CD4-positive, alpha-beta memory T cell (primary cell): ENCODE data around the gene AP1S2. TPM values are rescaled to one million over a fixed set of nuclear protein-coding genes. Genes with fewer than 3 reads are reported as not detected.

ENCODE experiments used
- CTCF ChIA-PET: fragments of 350-600 bp; sonication (Branson Sonifier 250); formaldehyde crosslinking; loops from one replicate; lab custom pipeline; 2021; ENCODE audit warnings: inconsistent platforms; ENCODE audit not compliant: partially characterized antibody; lab: Charles Lee
- POLR2A ChIA-PET: fragments of 350-600 bp; sonication (Branson Sonifier 250); formaldehyde crosslinking; loops from one replicate; lab custom pipeline; 2021; ENCODE audit not compliant: partially characterized antibody; lab: Charles Lee
- DNase-seq, 5 donors: peaks; one replicate each; pipeline versions ENCODE4 v3.0.0 to v3.0.0-alpha.2; 2020 to 2022; ENCODE audit warnings: mixed read lengths in 1 of 5
- H3K27ac ChIP-seq: one replicate; pipeline ENCODE4 v1.7.0; 2013; ENCODE audit warnings: low read depth, low read length
- H3K27me3 ChIP-seq: 2 replicates; pipeline ENCODE4 v1.7.0; 2013; ENCODE audit warnings: mild to moderate bottlenecking, low read length, moderate library complexity; ENCODE audit not compliant: insufficient read depth
- H3K36me3 ChIP-seq: 2 replicates; pipeline ENCODE4 v1.7.0; 2013; ENCODE audit warnings: mild to moderate bottlenecking, low read length, moderate library complexity; ENCODE audit not compliant: insufficient read depth
- H3K4me1 ChIP-seq: 2 replicates; pipeline ENCODE4 v1.7.0; 2013; ENCODE audit warnings: mild to moderate bottlenecking, low read length, moderate library complexity; ENCODE audit not compliant: insufficient read depth
- H3K4me3 ChIP-seq, 2 donors: one replicate each; pipeline ENCODE4 v1.7.0; 2013; ENCODE audit warnings: low read length in 2 of 2, mild to moderate bottlenecking in 1 of 2
- H3K9me3 ChIP-seq, 2 donors: one replicate each; pipeline ENCODE4 v1.7.0; 2013; ENCODE audit warnings: low read length in 2 of 2, control low read depth in 1 of 2; ENCODE audit not compliant: control insufficient read depth in 1 of 2
- H3K27ac Mint-ChIP-seq, 7 donors: one replicate each; pipeline ENCODE4 v1.8.0; 2020 to 2021; ENCODE audit warnings: mixed read lengths in 7 of 7, mild to moderate bottlenecking in 6 of 7, inconsistent platforms in 3 of 7, moderate library complexity in 3 of 7
- H3K27me3 Mint-ChIP-seq, 2 donors: one replicate each; pipeline ENCODE4 v1.8.0; 2020 to 2021; ENCODE audit warnings: mixed read lengths in 2 of 2
- H3K36me3 Mint-ChIP-seq, 2 donors: one replicate each; pipeline ENCODE4 v1.8.0; 2020 to 2021; ENCODE audit warnings: mixed read lengths in 2 of 2, inconsistent platforms in 1 of 2, mild to moderate bottlenecking in 1 of 2
- H3K4me1 Mint-ChIP-seq, 4 donors: one replicate each; pipeline ENCODE4 v1.8.0; 2020 to 2021; ENCODE audit warnings: mixed read lengths in 4 of 4, mild to moderate bottlenecking in 1 of 4
- H3K4me3 Mint-ChIP-seq, 8 donors: one replicate each; pipeline ENCODE4 v1.8.0; 2020 to 2021; ENCODE audit warnings: mixed read lengths in 8 of 8, mild to moderate bottlenecking in 7 of 8, moderate library complexity in 6 of 8, inconsistent platforms in 3 of 8
- H3K9me3 Mint-ChIP-seq, 8 donors: one replicate each; pipeline ENCODE4 v1.8.0; 2020 to 2021; ENCODE audit warnings: mixed read lengths in 8 of 8, mild to moderate bottlenecking in 5 of 8, inconsistent platforms in 3 of 8, moderate library complexity in 1 of 8
- intact Hi-C: fragments of 100-400 bp; cut with micrococcal nuclease; formaldehyde crosslinking; loops from one replicate; pipeline ENCODE4 v1.15.1; 2023
- polyA plus RNA-seq, 2 donors: library from polyadenylated mRNA; unstranded; fragments of 300-500 nt; fragmentation: Illumina TruSeq; gene quantifications; one replicate each; pipeline ENCODE4 v1.2.3, GENCODE V29; 2021
- total RNA-seq, 2 experiments: library from RNA; stranded (reverse); gene quantifications; one replicate each; pipeline ENCODE4 v1.2.3, GENCODE V29; 2021

AP1S2 gene
- total and polyA plus RNA-seq, 4 experiments from 2014 or later: 23.9 to 83.9 (median 45.3) TPM

DNA sequence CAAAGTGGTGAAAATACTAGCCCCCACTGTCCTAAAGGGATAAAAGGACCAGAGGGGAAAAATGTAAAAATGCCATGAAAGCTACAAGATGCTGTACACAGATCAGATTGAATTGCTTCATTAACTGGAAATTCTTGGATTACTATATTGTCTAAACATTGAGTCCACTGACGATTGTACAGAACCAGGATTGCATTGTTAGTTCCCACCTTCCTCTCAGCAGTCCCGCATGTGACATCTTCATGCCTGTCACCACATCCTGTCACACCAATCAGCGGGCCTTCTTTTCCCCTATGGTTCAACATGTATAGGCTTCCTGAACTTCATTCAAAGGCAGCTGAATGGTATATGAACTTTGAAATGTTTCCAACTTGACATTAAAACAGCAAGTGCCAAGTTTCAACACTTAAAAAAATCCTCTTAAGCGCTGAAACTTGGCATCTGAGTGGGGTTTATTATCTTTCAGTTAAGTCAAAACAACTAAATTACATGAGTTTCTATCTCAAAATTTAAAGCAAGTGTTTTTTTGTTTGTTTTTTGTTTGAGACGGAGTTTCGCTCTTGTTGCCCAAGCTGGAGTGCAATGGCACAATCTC lies 39.7 kb downstream of the AP1S2 start:
- Mint-ChIP-seq H3K4me1 (peaks cover 22 to 36% (median 30%) of the 10 kb centered on the region in 4 donors), H3K36me3 (peaks cover 39 to 44% of the 10 kb centered on the region in 2 donors), H3K27ac (peak overlapping the region in 6 of 7 donors; percentile 3 to 71 (median 18)), H3K27me3 (no peaks in the 10 kb centered on the region), H3K4me3 (no peak overlapping the region), H3K9me3 (peaks cover 0 to 2% (median 0%) of the 10 kb centered on the region in 8 donors)
- Histone ChIP-seq H3K27me3 (no peaks in the 10 kb centered on the region), H3K4me3 (no peak overlapping the region), H3K4me1 (peaks cover 33% of the 10 kb centered on the region), H3K27ac (no peak overlapping the region), H3K9me3 (no peaks in the 10 kb centered on the region), H3K36me3 (peaks cover 11% of the 10 kb centered on the region)
- intact Hi-C loops: no loop called here
- no peak for DNase-seq
- CTCF ChIA-PET: interaction anchor here (1.1 to 1.5 kb wide), 4 partner anchors 24 to 882 kb away, joined by 3 to 8 read pairs (median 4); partner anchors contain the start of gene ZRSR2
- POLR2A ChIA-PET: interaction anchor here (2.2 to 2.4 kb wide), 2 partner anchors 25 to 40 kb away, joined by 7 to 12 read pairs; partner anchors contain the start of genes AP1S2 and ZRSR2

DNA sequence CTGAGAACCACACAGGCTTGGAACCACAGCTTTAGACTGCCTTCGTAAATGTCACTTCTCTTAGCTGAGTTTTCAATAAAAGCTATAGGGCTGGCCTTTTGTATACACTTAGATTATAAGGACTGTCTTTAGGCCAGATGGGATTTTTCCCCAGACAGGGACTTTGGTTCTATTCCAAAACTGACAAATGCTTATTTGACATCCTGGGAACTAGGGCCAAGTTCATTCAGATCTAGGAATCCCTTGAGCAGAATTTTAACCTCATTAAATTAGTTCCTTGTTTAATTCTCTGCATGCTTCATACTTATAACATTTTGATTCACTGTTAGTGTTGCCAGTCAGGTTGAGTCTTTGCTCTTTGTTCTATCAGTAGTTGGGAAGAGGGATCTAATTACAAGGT lies 41.2 kb downstream of the AP1S2 start:
- DNase-seq: no peak
- intact Hi-C loops: no loop called here
- Histone ChIP-seq H3K4me1 (peaks cover 33% of the 10 kb centered on the region), H3K4me3 (no peak overlapping the region), H3K36me3 (peaks cover 10% of the 10 kb centered on the region), H3K9me3 (no peaks in the 10 kb centered on the region), H3K27ac (no peak overlapping the region), H3K27me3 (no peaks in the 10 kb centered on the region)
- POLR2A ChIA-PET: interaction anchor here (2.4 kb wide), 1 partner anchor 42 kb away, joined by 7 read pairs; the partner anchor contains the start of gene AP1S2
- CTCF ChIA-PET: interaction anchor here (0.7 kb wide), 1 partner anchor 444 kb away, joined by 3 read pairs; no protein-coding TSS in a partner anchor
- peaks cover 44 to 56% of the 10 kb centered on the region in 2 donors for H3K36me3 Mint-ChIP-seq
- H3K9me3 Mint-ChIP-seq: peaks cover 0 to 2% (median 0%) of the 10 kb centered on the region in 8 donors
- no peaks in the 10 kb centered on the region for H3K27me3 Mint-ChIP-seq
- H3K4me3 Mint-ChIP-seq: no peak overlapping the region
- H3K4me1 Mint-ChIP-seq: peaks cover 22 to 36% (median 30%) of the 10 kb centered on the region in 4 donors
- peak overlapping the region in 1 of 7 donors; percentile 5 for H3K27ac Mint-ChIP-seq

DNA sequence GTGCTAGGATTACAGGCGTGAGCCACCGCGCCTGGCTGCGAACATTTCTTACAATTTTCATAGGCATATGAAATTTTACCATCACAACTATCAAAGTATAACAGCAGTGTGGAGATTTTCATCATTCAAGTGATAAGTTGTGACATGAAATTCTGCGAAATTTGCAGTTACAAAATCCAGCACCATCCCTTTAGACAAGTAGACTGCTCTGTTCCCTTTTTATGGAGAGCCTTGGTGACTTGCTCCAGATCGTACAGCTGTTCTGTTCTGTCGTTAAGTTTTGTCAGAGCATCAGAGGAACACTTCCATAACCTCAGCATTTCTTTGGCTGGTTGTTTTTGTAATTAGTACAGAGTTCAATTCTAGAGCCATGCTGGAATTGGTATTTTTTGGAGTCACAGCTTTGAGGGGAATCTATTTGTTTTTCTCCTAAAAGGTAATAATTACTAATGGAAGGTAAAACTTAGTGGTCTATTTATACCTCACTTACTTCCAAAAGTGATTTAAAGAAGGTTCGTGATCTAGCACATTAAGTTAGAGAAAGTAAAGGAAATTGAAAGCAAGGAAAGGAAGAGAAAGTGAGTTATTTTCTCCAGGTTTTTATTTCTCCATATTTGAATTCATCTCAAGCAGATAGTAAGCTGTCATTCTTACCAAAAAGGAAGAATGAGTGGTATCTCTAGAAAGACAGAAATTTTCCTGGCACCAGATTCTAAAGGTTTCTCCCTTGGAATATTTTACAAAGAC lies 42.2 kb downstream of the AP1S2 start:
- Mint-ChIP-seq H3K27me3 (no peaks in the 10 kb centered on the region), H3K4me1 (peaks cover 20 to 32% (median 29%) of the 10 kb centered on the region in 4 donors), H3K4me3 (no peak overlapping the region), H3K9me3 (peaks cover 0 to 2% (median 0%) of the 10 kb centered on the region in 8 donors), H3K27ac (peak overlapping the region in 1 of 7 donors; percentile 14), H3K36me3 (peaks cover 48 to 51% of the 10 kb centered on the region in 2 donors)
- Histone ChIP-seq H3K27ac (no peak overlapping the region), H3K36me3 (peaks cover 10% of the 10 kb centered on the region), H3K4me3 (no peak overlapping the region), H3K27me3 (no peaks in the 10 kb centered on the region), H3K4me1 (peaks cover 30% of the 10 kb centered on the region), H3K9me3 (no peaks in the 10 kb centered on the region)
- intact Hi-C loops: no loop called here
- POLR2A ChIA-PET: interaction anchor here (0.6 kb wide), 1 partner anchor 30 kb away, joined by 3 read pairs; no protein-coding TSS in a partner anchor
- CTCF ChIA-PET: no interaction called here
- no peak for DNase-seq

DNA sequence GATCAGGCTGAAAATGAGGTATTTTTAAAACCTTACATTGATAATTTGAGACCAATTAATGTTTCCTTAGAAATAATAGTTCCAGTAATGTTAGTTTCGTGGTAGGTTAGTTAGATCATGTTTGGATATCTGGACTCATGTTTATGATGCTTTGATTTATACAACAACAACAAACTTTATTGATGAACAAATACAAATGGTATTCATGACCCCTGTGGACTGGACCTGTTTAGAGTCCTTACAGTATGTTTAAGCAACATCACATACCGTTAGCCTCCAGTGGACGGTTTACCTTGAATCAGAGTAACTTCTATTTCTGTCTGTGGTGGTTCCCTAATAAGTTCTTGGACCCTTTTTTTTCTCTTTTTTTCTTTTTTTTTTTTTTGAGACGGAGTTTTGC lies 46.4 kb downstream of the AP1S2 start:
- DNase-seq: no peak
- no peak overlapping the region for H3K27ac Mint-ChIP-seq
- peaks cover 47 to 67% of the 10 kb centered on the region in 2 donors for H3K36me3 Mint-ChIP-seq
- no peaks in the 10 kb centered on the region for H3K27me3 ChIP-seq
- H3K4me1 Mint-ChIP-seq: peaks cover 0 to 5% (median 2%) of the 10 kb centered on the region in 4 donors
- H3K9me3 ChIP-seq: no peaks in the 10 kb centered on the region
- ChIA-PET POLR2A (no interaction called here), CTCF (no interaction called here)
- H3K27me3 Mint-ChIP-seq: no peaks in the 10 kb centered on the region
- intact Hi-C loops: no loop called here
- H3K9me3 Mint-ChIP-seq: no peaks in the 10 kb centered on the region
- H3K4me3 ChIP-seq: no peak overlapping the region
- H3K36me3 ChIP-seq: peaks cover 15% of the 10 kb centered on the region
- H3K4me3 Mint-ChIP-seq: no peak overlapping the region
- H3K27ac ChIP-seq: no peak overlapping the region
- no peaks in the 10 kb centered on the region for H3K4me1 ChIP-seq

DNA sequence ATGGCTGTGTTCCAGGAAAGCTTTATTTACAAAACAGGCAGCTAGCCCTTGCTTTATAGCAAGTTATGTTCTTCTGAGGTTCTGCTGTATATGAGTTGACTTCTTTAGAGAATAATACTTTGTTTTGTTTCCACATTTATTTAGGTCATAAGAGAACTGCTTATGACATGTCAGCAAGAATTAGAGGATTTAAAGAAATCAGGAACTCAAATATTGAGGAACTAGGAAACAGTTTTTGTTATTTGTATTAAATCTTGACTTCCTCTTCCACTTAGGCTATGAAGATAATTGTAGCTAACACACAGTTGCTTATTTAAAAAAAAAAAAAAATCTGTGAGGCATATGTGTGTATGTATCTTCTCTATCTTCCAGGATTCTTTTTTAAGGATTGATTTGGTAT lies 50.0 kb downstream of the AP1S2 start:
- DNase-seq: no peak
- POLR2A ChIA-PET: interaction anchor here (1.0 kb wide), 2 partner anchors 13 to 19 kb away, joined by 3 read pairs; no protein-coding TSS in a partner anchor
- no peaks in the 10 kb centered on the region for H3K27me3 Mint-ChIP-seq
- H3K27ac Mint-ChIP-seq: no peak overlapping the region
- H3K9me3 Mint-ChIP-seq: no peaks in the 10 kb centered on the region
- H3K9me3 ChIP-seq: no peaks in the 10 kb centered on the region
- intact Hi-C loops: loop anchor here (5.0 kb wide), 1 partner anchor 37 kb away; no protein-coding TSS in a partner anchor
- H3K27me3 ChIP-seq: no peaks in the 10 kb centered on the region
- CTCF ChIA-PET: interaction anchor here (1.2 kb wide), 1 partner anchor 46 kb away, joined by 3 read pairs; no protein-coding TSS in a partner anchor
- no peak overlapping the region for H3K4me3 Mint-ChIP-seq
- H3K36me3 Mint-ChIP-seq: peaks cover 43 to 44% of the 10 kb centered on the region in 2 donors
- H3K4me1 ChIP-seq: no peaks in the 10 kb centered on the region
- peaks cover 4% of the 10 kb centered on the region for H3K36me3 ChIP-seq
- H3K4me3 ChIP-seq: no peak overlapping the region
- H3K4me1 Mint-ChIP-seq: peaks cover 0 to 3% (median 1%) of the 10 kb centered on the region in 4 donors
- H3K27ac ChIP-seq: no peak overlapping the region

DNA sequence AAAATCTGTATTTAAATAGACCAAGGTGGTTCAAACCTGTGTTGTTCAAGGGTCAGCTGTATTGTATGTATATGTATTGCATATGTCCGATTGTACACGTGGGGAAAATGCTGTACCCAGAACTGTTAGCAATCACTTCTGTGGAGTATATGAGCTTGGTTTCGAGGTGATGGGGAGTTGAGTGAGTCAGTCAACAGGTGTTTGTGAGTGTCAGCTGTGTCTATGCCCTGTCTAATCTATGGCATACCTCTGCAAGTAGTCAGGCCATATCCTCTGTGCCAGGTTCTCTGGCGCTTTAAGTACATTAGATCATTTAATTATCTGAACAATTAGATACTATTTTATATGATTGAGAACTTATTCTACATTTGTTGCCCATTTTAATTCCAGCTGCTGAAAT lies 56.9 kb downstream of the AP1S2 start:
- Histone ChIP-seq H3K27ac (no peak overlapping the region), H3K9me3 (no peaks in the 10 kb centered on the region), H3K4me1 (peaks cover 21% of the 10 kb centered on the region), H3K4me3 (no peak overlapping the region), H3K36me3 (no peaks in the 10 kb centered on the region), H3K27me3 (no peaks in the 10 kb centered on the region)
- no peak for DNase-seq
- ChIA-PET POLR2A (no interaction called here), CTCF (no interaction called here)
- H3K27me3 Mint-ChIP-seq: no peaks in the 10 kb centered on the region
- H3K9me3 Mint-ChIP-seq: no peaks in the 10 kb centered on the region
- H3K36me3 Mint-ChIP-seq: peaks cover 38 to 52% of the 10 kb centered on the region in 2 donors
- peak overlapping the region in 2 of 8 donors; percentile 40 to 64 for H3K4me3 Mint-ChIP-seq
- H3K27ac Mint-ChIP-seq: peak overlapping the region in 1 of 7 donors; percentile 63
- intact Hi-C loops: no loop called here
- H3K4me1 Mint-ChIP-seq: peaks cover 24 to 57% (median 44%) of the 10 kb centered on the region in 4 donors
